GM03348 (cell line): ENCODE data around the gene KLK13.
A peak's percentile ranks its signal among the peaks of the same experiment; 100 is the strongest.

Source experiments
- DNase-seq: peaks from one replicate; pipeline ENCODE4 v3.0.0; 2012; ENCODE audit warnings: low spot score

The KLK13 gene, protein sequence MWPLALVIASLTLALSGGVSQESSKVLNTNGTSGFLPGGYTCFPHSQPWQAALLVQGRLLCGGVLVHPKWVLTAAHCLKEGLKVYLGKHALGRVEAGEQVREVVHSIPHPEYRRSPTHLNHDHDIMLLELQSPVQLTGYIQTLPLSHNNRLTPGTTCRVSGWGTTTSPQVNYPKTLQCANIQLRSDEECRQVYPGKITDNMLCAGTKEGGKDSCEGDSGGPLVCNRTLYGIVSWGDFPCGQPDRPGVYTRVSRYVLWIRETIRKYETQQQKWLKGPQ

DNA sequence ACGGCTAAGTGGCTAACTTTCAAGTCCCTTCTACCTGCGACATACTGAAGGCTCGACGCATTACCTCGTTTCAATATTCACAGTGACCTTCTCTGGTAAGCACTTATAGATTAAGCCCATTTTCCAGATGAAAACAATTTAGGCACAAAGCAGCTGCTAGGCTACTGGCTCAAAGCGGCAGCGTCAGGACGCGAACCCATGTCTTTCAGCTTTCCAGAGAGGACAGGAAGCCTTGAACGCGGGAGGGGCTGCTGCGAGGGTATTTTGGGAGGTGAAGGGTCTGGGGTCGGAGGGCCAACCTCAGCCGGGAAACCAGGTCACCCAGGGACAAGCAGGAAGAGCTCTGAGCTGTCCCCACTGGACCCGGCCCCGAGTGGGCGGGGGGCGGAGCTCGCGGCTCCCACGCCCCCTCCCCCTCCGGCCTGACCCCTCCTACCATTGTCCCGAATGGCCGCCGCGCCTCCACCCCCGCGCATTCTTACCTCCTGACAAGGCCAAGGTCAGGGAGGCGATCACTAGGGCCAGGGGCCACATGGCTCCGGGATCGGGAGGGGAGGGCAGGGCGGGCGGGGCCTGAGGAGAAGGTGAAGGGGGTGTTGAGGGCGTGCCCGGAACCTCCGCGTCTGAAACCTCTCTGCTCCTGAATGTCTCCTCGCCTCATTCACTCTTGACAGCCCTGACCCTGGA is at the start of gene KLK13:
KLK13 (minus strand) TSS at position 559 of the 687 bp plus-strand sequence; CDS start at position 534, 25 bp downstream.
- peak; percentile 31 for DNase-seq

DNA sequence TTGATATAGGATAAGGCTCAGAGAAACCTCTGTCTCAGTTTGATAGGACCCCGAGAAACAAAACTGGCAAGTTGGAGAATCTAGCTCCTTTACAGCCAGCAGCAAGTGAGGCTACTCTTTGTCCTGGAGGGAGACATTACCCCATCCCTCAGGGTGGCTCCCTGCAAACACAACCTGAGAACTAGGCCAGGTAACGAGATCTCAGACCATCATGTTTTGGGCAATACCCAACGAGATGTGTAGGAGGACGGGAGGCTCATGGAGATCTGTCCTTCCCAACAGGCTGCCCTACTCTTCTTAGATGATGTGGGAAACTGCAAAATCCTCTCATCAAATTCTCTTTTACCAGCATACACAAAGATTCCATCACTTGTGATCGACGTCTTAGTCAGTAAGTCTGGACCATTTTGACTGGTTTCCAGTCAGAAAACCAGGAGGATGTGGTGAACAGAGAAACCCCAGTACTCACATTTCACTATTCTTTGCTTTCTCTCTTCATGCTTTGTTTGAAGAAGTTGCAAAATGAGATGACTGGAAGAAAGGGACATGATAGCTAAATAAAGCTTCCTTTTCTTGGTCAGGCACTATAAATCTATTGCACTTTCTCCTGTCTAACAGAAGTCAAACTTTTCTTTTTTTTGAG is 49.3 kb upstream of the KLK13 start:
- no peak for DNase-seq

DNA sequence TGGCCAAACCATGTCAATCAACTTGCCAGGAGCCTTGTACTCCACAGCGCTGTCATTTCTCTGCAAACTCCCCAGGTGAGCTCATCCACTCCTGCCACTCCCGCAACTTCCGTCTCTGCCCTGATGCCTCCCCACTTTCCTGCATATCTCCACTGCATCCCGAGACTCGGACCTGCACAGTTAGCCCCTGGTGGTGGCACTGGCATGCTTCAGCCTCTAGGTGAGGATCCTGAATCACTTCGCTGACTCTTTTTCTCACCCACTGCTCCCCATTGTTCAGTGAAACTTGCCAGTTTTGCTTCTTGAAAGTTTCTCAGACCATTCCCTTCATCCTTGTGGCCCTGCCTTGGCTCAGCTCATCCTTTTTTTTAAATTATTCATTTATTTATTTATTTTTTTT is 46.7 kb upstream of the KLK13 start:
- no peak for DNase-seq

DNA sequence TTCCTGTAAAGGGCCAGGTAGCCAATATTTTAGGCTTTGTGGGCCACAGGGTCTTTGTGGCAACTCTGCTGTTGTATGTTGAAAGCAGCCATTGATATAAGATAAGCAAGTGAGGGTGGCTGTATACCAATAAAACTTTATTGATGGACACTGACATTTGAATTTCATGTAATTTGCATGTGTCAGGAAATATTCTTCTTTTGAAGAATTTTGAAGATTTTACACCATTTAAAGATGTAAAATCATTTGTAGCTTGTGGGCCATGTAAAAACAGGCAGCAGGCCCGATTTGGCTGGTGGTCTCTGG is 45.7 kb upstream of the KLK13 start:
- no peak for DNase-seq

DNA sequence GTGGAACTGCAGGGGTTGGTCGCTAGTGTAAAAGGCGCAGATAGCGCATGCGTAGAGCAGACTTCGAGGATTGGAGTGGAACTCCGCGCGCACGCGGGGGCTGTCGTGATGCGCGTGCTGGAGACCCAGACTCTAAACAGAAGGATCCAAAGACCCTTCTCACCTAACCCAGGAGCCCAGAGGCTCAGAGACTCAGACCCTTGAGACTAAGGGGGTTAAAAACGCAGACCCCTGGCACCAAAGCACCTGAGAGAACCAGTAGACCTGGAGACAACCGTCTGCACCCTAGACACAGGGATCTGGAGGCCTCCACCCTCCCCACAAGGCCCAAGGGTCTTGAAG is 43.9 kb upstream of the KLK13 start:
- DNase-seq = no peak

DNA sequence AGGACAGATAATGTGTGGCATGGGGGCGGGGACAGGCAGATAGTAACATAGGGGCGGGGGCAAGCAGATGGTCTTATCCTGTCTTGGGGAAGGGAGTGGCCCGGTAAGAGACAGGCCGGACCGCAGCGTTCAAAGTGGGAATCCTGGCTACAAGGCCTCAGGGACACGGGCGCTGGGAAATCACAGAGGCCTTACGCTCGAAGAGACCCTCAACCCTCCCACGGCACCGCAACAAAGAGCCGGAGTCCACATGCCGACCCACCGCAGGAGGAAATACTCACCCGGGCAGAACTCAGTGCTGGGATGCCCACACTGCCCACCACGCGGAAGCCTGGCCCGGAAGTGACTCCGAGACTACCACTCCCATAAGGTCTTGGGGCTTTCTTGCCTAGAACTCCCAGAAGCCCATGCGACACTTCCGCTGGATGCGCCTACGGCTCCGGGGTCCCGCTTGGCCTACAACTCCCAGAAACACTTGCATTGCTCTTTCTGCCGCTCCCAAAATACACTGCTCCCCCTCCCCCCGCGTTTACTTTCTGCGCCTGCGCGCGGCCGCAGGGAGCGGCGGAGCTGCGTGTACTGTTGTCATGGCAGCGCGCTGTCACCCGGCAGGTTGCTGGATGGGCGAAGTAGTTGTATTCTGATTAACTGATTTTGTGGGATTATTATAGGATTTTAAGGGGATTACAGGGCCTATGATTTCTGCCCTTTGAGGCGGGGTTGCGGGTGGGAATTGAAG is 43.3 kb upstream of the KLK13 start, which contains the start of gene CTU1:
CTU1 (minus strand) TSS at position 344 of the 739 bp plus-strand sequence. CDS start 3,840 bp downstream, outside the sequence.
- DNase-seq = peak; percentile 99

DNA sequence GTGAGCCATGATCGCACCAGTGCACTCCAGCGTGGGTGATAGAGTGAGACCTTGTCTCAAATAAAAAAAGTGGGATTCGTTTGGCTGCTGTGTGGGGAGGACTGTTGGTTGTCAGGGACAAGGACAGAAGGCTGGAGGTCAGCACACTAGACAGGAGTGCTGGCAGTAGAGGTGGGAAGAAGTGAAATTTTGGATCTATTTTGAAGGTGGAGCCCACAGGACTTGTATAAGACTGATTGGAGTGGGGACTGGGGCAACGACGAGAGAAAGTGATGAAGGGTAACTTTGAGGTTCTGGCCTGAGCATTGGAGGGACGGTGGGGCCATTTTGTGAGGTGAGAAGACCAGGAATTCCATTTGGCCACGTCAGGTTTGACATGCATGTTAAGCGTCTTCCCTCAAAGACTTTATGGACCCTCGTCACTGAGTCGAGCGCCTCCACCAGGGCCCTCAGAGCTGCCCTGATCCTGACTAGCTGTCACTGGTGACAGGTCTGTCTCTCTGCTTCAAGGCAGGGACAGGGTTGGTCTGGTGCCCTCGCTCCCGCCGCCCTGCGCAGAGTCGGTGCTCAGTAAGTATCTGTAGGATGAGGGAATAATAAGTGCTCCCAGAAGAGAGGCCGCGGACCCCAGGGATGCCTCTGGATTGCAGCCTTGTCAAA is 42.6 kb upstream of the KLK13 start:
- peak; percentile 30 for DNase-seq

DNA sequence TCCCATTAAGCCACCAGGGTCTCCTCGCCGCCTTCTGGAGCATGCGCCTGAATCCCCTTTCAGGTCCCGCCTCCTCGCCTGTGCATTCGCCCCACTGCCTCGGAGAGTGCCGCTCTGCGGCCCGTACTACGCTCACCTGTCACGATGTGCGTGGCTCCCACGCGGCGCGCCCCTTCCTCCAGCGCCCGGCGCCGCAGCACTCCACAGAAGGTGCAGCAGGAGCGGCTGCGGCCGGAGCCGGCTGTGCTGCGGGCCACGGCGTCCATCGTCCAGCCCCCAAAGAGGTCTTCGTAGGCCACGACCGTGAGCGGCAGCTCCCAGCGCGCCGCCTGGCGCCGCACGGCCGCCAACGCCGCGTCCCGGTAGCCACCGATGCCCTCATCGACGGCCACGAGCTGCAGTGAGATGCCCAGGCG is 39.0 kb upstream of the KLK13 start:
- DNase-seq = no peak

DNA sequence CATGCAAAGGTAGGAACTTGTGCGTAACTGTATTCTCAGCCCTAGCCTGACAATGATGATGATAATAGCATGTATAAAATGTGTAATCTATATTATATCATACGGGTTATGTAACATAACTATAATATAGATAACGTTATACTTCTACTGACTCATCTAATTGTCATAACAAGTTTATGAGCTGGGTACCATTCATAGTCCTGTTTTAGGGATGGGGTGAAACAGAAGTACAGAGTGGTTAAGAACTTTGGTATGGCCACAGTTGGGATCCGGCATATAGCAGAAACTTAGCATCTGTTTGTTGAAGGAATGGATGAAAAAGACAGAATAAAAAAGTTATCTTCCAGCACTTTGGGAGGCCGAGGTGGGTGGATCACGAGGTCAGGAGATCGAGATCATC is 38.1 kb upstream of the KLK13 start:
- DNase-seq = no peak

DNA sequence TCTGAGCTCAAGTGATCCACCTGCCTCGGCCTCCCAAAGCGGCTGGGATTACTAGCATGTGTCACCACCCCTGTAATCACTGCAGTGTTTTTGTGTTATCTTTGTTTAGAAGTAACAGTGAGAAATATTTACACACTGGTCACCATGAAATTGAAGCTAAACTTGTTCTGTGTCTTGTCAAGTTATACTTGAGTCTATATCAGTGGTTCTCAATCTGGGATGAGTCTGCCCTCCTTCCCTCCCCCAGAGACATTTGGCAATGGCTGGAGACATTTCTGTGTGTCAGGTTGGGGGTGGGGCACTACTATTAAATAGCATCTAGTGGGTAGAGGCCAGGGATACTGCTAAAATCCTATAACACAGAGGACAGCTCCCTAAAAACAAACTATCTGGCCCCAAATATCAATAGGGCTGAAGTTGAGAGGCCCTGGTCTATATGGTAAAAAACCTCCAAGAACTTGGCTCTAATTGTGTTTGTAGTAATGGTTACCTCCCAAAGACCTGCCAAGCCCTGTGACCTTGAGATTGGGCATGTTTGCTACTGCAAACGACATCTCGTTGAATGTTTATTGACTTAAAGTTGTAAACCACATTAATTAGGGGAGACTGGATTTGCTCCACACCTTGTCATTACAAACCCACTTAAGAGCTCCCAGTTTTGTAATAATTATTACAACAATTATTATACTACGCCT is 36.4 kb upstream of the KLK13 start:
- DNase-seq = no peak

DNA sequence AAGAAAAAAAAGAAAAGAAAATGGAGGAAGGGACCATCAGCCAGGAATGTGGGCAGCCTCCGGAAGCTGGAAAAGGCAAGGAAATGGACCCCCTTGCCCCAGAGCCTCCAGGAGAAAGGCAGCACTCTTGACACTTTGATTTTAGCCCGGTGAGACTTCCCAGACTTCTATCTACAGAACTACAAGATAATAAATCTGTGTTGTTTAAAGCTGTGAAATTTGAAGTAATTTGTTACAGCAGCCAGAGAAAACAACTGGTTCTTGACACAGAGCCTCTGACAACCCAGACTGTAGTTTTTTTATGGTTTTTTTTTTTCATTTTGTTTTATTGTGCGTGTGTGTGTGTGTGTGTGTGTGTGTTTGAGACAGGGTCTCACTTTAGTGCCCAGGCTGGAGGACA is 35.7 kb upstream of the KLK13 start:
- no peak for DNase-seq

DNA sequence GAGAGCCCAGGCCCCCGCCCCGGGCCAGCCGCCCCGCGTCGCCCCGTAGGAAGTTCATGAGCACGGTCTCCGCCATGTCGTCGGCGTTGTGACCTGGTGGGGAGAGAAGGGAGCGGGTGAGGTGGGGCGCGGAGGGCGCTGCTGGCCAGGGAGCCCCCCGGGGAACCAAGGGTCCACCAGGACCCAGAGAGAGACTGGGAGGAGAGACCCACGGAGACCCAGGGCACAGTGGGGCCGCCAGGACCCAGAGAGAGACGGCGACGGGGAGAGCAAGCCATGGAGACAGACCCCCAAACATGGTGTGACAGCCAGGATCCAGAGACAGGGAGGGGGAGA is 34.1 kb upstream of the KLK13 start:
- DNase-seq = no peak

DNA sequence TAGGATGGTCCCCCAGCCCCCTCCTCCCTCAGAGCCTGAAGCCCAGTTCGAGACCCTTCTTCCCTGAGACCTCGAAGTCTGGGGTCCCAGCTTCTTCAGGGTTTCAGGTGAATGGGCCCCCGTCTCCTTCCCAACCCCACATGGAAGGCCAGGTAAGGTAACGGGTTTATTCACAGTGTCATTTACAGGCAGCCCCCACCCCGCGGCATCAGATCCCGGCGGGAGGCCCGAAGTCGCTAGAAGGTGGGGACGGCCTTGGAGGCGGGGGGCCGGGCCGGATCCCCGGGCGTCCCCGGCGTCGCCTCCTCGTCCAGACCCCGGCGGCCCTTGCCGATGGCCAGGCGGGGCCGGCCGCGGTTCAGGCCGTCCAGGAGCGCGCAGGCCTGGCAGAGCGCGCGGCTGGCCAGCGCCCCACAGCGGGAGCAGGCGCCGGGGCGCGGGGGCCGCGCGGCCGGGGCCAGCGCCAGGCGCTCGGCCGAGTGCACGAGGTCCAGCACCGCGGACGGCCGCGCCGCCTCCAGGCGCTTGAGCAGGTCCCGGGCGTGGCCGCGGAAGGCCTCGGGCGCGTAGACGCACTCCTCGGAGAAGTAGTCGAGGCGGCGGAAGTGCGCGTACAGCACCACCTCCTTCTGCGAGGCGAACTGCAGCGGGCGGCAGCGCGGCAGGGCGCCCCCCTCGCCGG is 33.6 kb upstream of the KLK13 start:
- DNase-seq = no peak

DNA sequence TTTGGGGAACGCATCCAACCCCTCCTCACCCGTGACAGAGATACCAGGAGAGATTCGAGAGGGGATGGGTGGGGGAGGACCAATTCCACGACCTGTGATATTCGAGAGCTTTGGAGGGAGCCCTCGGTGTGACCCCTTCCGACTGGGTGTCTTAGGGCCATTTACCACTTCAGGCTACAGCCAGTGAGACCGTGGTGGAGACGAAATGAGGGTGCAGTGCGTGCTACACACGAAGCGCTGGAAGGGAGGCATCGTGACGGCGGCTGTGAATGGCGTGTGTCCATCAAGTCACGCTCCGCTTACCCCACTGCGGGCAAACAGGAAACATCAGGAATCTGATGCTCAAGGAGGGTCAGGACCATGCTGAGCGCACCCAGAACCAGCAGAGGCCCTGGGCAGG is 32.9 kb upstream of the KLK13 start:
- DNase-seq = no peak

DNA sequence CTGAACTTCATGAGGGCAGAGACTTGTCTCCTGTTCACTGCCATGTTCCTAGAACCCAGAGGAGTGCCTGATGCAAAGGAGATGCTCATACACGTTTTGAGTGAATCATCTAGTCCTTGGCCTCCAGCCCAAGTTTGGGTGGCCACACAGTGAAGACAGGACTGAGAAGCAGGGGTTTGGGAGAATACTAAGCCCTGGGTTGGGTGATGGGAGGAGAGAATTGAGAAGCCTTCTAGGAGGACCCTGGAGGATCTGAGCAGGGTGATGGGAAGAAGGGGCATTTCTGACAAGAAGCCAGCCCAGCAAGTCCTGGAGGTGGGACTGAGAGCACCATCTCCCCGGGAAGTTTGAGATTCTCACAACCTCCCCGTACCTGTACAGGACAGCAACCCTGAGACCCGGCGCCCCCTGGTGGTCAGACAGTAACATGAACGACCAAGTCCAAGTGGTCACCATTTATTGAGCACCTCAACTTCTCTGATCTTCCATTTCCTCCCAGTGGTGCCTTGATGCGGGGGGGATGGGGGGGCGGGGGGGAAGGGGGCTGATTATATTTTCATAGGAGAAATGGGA is 32.4 kb upstream of the KLK13 start:
- peak; percentile 76 for DNase-seq

DNA sequence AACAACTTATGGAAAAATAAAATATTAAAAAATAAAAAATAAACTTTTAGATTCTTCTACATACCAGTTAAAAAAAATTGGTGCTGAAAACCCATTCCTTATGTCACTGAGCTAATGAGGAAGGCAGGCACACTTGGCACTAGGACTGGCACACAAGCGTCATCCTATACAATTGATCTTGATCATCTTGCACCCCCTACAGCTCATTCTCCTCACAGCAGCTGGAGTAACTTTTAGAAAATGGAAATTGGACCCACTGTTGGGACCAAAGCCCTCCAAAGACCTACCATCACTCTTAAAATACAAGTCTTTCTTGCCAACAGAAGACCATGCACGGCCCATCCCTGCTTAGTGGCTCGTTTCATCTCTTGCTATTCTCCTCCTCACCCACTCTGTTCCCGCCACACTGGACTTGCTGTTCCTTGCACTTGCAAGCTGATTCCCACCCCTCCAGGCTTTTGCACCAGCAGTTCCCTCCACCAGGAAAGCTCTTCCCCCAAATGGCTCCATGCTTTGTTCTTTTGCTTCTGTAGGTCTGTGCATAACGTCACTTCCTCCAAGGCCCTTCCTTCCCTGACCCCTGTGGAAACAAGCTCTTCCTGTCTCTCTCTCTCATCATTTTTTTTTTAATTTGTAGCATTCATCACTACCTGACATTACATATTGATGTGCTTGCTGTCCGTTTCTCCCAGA is 31.7 kb upstream of the KLK13 start:
- no peak for DNase-seq

DNA sequence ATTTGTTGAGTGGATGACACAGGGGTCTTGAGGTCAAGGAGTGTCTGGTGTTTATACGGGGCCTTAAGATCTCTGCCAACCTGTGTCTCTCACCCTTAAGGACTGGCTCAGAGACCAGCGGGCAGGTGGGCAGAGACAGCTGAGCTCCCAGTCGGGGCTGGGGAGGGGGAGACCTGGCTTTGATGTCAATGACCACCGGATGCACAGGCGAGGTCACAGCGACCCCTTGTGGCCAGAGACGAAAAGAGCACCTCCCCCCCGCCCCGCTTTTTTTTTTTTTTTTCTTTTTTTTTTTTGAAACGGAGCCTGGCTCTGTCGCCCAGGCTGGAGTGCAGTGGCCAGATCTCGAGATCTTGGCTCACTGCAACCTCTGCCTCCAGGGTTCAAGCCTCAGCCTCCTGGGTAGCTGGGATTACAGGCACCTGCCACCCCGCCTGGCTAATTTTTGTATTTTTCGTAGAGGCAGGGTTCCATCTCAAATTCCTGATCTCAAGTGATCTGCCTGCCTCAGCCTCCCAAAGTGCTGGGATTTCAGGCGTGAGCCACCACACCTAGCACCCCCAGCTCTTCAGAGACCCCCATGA is 29.9 kb upstream of the KLK13 start:
- peak; percentile 65 for DNase-seq

DNA sequence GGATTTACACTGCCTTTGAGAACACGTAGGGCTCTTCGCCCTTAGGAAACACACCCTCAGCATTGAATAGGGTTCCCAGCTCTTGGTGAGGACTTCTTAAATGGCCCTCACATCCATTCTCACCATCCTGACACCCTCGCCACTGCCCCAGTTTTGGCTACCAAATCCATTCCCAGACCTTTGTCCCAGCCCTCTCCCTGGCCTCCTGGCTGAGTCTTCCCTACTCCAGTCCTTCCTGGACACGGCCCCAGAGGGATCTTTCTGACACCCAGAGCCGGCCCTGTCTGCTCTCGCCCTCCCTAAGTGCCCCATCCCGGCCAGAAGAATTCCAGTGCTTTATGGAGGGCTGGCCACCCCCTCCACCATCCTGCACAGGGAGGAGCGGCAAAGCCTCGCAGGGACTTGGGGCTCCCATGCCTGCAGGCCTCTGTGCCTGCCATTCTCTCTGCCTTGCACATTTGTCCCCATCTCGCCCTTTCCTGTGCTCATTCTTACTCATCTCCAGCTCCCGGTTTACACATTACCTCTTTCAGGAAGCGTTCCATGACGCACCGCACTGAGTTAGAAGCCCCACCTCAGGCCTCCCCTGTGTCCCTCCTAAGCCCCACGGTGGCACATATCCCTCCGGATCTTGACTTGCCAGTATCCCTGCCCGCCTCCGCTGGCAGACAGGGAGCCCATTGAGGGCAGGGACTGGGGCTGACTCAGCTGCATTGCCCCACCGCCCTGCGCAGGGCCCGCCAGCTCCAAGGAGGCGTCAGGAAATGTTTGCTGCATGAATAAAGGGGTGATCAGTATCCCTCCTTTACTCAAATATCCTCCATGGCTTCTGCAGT is 28.8 kb upstream of the KLK13 start:
- DNase-seq = no peak

DNA sequence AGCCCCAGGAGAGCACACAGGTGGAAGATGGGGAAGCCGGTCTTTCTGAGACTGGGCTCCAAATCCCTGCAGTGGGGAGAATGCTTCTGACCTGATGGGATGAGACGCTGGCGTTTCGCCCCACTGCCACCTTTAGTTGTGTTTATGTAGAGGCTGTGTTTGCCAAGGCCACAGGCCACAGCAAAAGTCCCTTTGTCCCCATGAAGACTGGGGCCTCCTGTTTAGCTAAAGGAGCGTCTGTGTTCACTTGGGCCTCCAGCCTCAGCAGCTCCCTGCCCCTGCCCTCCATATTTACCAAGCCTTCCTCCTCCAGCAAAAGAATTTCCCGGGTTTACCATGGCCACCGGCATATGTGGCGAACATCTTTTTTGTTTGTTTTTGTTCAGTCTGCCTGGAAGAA is 28.2 kb upstream of the KLK13 start:
- no peak for DNase-seq
